GM13977 (cell line): Measurements from ENCODE around the gene RBP4.

Experiments
- DNase-seq: peaks from one replicate; pipeline ENCODE4 v3.0.0; 2012; ENCODE audit warnings: low spot score
- in situ Hi-C: fragments of 300-500 bp; cut with MboI; formaldehyde crosslinking; loops from one replicate; pipeline ENCODE4 v1.12.0; 2022; ENCODE audit warnings: low sequenced_read_pairs, low pct_unique_long_range_greater_than_20kb, mixed read lengths, inconsistent platforms; ENCODE audit not compliant: unreplicated experiment
- TF ChIP-seq, protein P1 (sequence below): IDR thresholded peaks from 2 replicates; pipeline ENCODE4 v1.5.1; 2012; ENCODE audit warnings: mild to moderate bottlenecking, control low read depth; ENCODE audit not compliant: insufficient read depth; ENCODE audit errors: extremely low read depth, missing control alignments

RBP4 gene

GRCh38 chr10:93560541-93560940 lies 40.5 kb downstream of the RBP4 start:
- in situ Hi-C loops = loop anchor here (25.0 kb wide), 1 partner anchor 252 kb away; no protein-coding TSS in a partner anchor
- no peak for DNase-seq

DNA sequence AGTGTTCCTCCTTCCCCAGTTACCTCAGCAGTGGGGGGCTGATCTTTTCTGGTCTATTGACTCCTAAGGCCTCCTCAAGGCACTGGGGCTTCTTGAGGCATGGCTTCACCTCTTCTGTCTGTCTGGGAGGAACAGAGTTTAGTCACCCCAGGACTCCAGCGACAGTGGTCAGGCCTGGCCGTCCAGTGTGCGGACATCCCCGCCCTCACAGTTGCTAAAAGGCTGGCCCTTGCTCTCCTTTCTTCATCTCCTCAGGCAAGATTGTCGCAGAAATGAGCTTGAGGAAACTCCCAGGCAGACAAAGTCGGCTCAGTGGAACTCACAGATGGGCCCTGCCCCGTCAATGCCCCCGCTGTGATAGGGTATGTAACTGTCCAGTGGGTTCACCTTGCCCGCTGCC lies 41.5 kb downstream of the RBP4 start:
- TF ChIP-seq, protein P1, sequence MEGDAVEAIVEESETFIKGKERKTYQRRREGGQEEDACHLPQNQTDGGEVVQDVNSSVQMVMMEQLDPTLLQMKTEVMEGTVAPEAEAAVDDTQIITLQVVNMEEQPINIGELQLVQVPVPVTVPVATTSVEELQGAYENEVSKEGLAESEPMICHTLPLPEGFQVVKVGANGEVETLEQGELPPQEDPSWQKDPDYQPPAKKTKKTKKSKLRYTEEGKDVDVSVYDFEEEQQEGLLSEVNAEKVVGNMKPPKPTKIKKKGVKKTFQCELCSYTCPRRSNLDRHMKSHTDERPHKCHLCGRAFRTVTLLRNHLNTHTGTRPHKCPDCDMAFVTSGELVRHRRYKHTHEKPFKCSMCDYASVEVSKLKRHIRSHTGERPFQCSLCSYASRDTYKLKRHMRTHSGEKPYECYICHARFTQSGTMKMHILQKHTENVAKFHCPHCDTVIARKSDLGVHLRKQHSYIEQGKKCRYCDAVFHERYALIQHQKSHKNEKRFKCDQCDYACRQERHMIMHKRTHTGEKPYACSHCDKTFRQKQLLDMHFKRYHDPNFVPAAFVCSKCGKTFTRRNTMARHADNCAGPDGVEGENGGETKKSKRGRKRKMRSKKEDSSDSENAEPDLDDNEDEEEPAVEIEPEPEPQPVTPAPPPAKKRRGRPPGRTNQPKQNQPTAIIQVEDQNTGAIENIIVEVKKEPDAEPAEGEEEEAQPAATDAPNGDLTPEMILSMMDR = no peak
- in situ Hi-C loops = loop anchor here (25.0 kb wide), 1 partner anchor 253 kb away; no protein-coding TSS in a partner anchor
- DNase-seq = no peak

More at GRCh38 chr10:93560541-93560940, 40.5 kb downstream of the RBP4 start:
- TF ChIP-seq, protein P1 = no peak

DNA sequence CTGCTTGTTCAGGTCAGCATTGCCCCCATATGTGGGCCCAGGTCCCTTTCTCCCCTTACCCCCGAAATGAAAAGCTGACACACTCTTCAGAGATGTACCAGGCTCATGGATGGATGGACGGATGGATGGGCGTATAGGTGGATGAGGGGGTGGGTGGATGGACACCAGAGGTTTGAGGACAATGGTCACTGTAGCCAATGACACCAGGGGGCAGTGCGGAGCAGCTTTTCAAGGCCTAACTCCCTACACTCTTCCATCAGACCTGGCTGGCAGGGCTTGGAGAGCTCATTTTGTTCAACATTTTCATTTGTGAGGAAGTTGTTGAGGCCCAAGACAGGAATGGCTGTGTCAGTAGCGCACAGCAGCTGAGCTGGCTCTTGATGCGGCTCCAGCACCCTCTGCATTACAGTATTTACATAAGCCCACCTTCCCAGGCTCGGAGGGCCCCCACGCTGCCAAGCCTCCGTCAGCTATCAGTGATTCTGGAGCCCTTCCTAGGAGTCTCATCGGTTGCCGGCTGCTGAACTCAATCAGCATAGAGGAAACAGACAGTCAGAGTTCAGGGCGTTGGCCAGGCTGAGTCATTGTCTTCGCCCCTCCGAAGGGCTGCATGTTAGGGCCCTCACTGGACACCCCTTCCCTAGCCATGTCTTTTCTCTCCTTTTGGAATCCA lies 46.1 kb downstream of the RBP4 start:
- in situ Hi-C loops = loop anchor here (25.0 kb wide), 1 partner anchor 257 kb away; no protein-coding TSS in a partner anchor
- TF ChIP-seq, protein P1 = peak; percentile 77
- DNase-seq = peak; percentile 72

DNA sequence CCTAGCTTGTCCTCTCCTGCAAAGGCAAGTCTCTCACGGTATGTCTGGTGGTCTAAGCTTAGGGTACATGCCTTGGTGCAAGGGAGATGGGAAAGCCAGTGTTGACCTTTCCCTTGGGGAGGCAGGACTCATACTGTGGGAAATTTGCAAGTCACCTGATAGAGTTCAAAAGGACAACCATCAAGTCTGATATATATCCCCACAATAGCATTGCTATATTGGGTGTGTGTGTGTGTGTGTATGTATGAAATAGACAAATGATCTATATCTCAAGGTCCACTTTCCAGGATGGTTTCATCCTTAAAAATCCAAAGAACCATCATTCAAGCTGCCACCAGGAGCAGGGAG lies 46.7 kb downstream of the RBP4 start:
- TF ChIP-seq, protein P1 = peak; percentile 1
- no peak for DNase-seq
- in situ Hi-C loops = loop anchor here (25.0 kb wide), 1 partner anchor 258 kb away; no protein-coding TSS in a partner anchor

GRCh38 chr10:93553482-93554315 lies 47.3 kb downstream of the RBP4 start:
- TF ChIP-seq, protein P1 = no peak
- no peak for DNase-seq
- in situ Hi-C loops = loop anchor here (25.0 kb wide), 1 partner anchor 259 kb away; no protein-coding TSS in a partner anchor

- in situ Hi-C loops = loop anchor here (25.0 kb wide), 1 partner anchor 260 kb away; no protein-coding TSS in a partner anchor
- no peak for DNase-seq
- TF ChIP-seq, protein P1 = no peak
Observed at GRCh38 chr10:93552780-93553179, 48.3 kb downstream of the RBP4 start.
